Activated CD4-positive, alpha-beta T cell treated with anti-CD3 and anti-CD28 coated beads, Interleukin-2, amount 50 U/mL, for 48 hours (primary cell): Measurements from ENCODE around the gene GARNL3.

ENCODE experiments used
- DNase-seq, 2 experiments: peaks; one replicate each; pipeline ENCODE4 v3.0.0-alpha.2; 2020

GARNL3 gene, protein sequence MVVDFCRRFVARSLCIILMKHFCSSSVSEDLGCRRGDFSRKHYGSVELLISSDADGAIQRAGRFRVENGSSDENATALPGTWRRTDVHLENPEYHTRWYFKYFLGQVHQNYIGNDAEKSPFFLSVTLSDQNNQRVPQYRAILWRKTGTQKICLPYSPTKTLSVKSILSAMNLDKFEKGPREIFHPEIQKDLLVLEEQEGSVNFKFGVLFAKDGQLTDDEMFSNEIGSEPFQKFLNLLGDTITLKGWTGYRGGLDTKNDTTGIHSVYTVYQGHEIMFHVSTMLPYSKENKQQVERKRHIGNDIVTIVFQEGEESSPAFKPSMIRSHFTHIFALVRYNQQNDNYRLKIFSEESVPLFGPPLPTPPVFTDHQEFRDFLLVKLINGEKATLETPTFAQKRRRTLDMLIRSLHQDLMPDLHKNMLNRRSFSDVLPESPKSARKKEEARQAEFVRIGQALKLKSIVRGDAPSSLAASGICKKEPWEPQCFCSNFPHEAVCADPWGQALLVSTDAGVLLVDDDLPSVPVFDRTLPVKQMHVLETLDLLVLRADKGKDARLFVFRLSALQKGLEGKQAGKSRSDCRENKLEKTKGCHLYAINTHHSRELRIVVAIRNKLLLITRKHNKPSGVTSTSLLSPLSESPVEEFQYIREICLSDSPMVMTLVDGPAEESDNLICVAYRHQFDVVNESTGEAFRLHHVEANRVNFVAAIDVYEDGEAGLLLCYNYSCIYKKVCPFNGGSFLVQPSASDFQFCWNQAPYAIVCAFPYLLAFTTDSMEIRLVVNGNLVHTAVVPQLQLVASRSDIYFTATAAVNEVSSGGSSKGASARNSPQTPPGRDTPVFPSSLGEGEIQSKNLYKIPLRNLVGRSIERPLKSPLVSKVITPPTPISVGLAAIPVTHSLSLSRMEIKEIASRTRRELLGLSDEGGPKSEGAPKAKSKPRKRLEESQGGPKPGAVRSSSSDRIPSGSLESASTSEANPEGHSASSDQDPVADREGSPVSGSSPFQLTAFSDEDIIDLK

DNA sequence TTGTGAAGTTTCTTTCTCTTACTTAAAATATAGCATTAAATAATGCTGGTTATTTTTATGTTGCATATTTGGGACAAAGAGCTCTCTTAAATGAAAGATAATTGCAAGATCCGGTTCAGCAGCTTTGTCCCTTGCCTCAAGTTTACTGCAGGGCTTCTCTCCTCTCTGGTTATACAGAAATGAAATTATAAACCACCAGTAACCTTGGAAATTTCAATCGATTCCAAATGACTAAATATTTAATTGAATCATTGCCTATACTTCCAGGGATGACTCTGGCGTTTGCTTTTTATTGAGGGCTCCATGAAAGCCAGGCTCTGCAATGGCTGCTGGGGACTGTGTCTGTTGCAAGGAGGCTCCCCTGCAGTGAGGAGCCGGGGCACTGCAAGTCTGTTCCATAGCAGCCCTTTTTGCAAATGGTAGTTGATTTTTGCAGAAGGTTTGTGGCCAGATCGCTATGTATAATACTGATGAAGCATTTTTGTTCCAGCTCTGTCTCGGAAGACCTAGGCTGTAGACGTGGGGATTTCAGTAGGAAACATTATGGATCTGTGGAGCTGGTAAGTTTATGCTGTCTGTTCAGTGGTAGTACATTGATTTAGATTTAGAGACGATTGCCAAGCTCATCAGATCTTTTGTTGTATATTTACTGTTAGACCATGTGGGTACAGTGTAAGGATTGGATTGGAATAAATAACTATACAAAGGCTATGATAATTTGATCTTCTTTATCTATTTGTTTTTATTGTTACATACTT, at the start of gene GARNL3:
GARNL3 (plus strand) TSS at position 313 of the 758 bp plus-strand sequence; CDS start at position 417, 104 bp downstream.
- DNase-seq = no peak

GRCh38 chr9:127215268-127216209, 49.0 kb upstream of the GARNL3 start:
- no peak for DNase-seq

DNA sequence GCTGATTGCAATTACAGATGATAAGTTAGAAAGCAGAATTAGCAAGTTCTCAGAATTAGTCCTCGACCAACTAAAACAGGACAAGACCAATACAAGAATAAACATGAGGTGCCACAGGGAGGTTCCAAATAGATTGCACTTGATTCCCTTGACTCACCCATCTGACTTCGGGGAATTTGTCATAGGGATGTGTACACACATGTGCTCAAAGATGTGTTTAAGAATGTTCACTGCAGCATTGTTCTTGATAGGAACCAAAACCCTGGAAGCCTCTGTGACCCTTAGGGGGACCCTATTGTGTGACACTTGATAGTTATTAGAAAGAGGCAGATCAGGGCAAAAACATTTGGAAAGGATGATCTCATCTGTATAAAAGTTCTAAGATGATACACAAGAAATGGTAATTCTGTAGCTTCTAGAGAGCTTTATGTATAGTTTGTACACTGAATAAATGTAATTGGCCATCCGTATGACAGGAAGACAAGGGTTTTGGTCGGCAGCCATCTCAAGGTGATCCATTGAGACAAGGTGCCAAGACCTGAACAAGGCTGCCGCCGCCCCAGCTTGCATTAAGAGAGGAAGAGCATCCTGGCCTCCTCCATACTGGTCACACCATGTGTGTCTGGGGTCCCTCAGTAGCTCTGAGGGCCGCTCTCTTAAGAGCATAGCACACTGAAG, 48.2 kb upstream of the GARNL3 start:
- no peak for DNase-seq

- no peak for DNase-seq
Observed at GRCh38 chr9:127216888-127217217, 47.7 kb upstream of the GARNL3 start.

GRCh38 chr9:127218818-127219217, 45.8 kb upstream of the GARNL3 start:
- DNase-seq = no peak

DNA sequence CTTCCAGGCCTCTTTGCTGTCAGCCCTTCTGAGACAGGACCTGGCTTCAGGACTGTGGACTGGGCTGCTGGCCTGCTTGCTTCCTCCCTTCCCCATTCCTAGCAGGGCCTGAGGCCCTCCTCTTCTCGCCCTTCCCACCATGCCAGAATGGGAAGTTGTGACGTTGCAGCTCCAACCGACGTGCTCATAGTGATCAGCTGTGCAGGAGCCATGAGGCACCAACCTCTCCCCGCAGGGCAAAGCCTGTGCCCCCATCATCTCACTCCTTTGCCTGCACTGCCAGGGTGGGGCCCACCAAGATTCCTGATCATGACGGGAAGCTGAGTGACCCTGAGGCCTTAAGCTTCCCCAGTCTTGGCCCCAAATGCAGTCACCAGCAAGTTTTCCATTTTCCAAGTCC, 45.1 kb upstream of the GARNL3 start:
- DNase-seq = no peak

GRCh38 chr9:127221695-127222094, 42.9 kb upstream of the GARNL3 start:
- no peak for DNase-seq

- DNase-seq = no peak
Observed at GRCh38 chr9:127222388-127223095, 42.0 kb upstream of the GARNL3 start.

DNA sequence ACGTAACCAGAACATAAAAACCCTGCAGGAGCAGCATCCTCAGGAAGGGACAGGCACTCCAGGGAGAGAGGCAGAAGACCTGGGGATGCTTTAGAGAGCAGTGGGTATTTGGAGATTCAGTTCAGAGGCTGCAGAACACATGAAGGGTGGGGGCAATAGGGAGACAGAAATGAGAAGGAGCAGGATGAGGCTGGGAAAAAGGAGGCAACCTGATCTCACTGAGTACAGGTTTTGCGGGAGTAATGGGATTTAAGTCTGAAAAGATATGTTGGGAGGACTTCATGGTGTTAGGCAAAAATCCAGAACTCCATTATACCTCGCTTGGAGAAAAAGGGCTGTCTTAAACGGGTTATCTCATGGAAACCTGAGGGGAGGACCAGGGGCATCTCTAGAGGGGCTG, 41.3 kb upstream of the GARNL3 start:
- DNase-seq = no peak

DNA sequence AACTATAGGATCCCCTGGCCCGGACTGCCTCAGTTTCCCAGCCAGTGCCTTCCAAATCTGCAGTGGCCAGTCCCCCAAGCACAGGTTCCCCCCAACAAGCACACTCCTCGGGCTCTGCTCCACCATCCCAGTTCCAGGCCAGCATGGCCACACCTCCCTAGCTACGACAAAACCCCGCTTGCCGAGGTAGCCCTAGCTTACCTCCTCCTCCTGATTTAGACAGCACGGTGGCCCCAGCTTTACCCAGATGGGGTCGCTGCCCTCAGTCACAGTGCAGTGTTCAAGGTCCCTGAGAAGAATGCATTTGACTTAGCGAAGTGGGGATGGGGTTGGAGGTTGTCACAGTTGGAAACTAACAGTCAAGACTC, 40.8 kb upstream of the GARNL3 start:
- DNase-seq = no peak

DNA sequence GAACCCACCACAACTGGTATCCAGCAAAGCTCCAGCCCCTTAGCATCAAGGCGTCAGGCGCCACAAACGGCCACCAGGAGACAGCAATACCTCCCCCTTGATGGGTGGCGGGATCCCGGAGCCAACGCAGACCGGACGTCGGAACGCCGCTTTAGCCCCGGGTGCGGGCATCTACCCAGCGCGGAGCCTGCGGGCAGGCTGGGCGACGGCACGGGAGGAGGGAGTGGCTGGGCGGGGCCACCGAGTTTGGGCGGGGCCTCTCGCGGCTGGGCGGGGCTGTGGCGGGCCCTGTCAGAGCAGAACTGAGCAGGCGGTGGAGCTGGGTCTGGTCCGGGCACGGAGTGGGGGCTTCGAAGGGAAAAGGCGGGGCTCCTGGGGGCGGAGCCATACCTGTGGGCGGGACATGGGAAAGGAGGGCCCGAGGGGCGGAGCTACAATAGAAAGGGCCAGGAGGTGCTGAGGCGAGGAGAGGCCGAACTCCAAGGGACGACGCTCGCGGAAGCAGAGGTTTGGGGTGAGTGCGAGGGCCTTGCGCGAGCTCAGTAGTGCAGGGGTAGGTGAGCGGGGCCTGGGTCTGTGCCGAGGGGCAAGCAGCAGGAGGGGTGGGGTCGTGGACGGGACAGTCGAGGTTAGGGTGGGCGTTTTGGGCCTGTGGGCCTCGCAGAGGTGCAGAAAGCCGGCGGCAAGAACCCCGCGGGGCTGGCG, 40.2 kb upstream of the GARNL3 start:
- DNase-seq = peak; percentile 83 to 88

- peak; percentile 93 to 94 for DNase-seq
Observed at GRCh38 chr9:127224883-127225739, 39.5 kb upstream of the GARNL3 start.

- DNase-seq = no peak
Observed at GRCh38 chr9:127225801-127226625, 38.6 kb upstream of the GARNL3 start.

GRCh38 chr9:127229691-127230417, 34.7 kb upstream of the GARNL3 start:
- DNase-seq = no peak

DNA sequence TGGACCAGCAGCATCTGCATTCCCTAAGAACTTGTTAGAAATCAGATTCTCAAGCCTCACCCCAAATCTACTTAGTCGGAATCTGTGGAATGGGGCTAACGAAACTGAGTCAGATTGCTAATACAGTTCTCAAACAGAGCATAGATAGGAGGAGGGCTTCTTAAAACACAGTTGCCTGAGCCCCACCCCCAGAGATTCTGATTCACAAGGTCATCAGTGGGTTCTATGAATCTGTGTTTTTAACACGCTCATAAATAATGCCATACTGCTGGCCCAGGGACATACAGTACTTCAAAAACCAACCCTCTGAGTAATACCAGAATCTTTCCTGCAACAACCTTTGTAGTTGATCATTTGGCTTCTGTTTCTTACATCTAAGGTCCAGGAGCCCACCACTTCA, 32.9 kb upstream of the GARNL3 start:
- DNase-seq = no peak

- DNase-seq = no peak
Observed at GRCh38 chr9:127232833-127233549, 31.6 kb upstream of the GARNL3 start.

- DNase-seq = no peak
Observed at GRCh38 chr9:127233550-127233949, 31.0 kb upstream of the GARNL3 start.
